Measurements from ENCODE around the gene DDAH2.
"Not testable (repeated sequence)": the region's sequence is repeated elsewhere in the genome, so short reads cannot be mapped to it uniquely, and the experiment has no call there.

The DDAH2 gene

GRCh38 chr6:31713991-31714684 lies 15.0 kb downstream of the DDAH2 start:
- Histone ChIP-seq H3K27me3 (ENCODE audit: control insufficient read depth in 2 of 2, insufficient read depth in 2 of 2, low read length in 2 of 2) (no peaks in the 10 kb centered on the region), H3K27ac (ENCODE audit: low read depth in 2 of 2, low read length in 2 of 2) (peak overlapping the region; percentile 61 to 65), H3K36me3 (ENCODE audit: control insufficient read depth in 2 of 2, insufficient read depth in 2 of 2, low read length in 2 of 2) (no peaks in the 10 kb centered on the region), H3K4me3 (ENCODE audit: low read length in 2 of 2) (no peak overlapping the region), H3K4me1 (ENCODE audit: control insufficient read depth in 2 of 2, insufficient read depth in 2 of 2, low read length in 2 of 2) (peaks cover 29 to 57% of the 10 kb centered on the region in 2 donors), H3K9ac (ENCODE audit: low read depth in 1 of 2, low read length in 2 of 2) (peak overlapping the region in 1 of 2 donors; percentile 36), H3K9me3 (ENCODE audit: control insufficient read depth in 2 of 2, low read length in 2 of 2) (no peaks in the 10 kb centered on the region)

- Histone ChIP-seq H3K36me3 (ENCODE audit: control insufficient read depth in 2 of 2, insufficient read depth in 2 of 2, low read length in 2 of 2) (no peaks in the 10 kb centered on the region), H3K4me1 (ENCODE audit: control insufficient read depth in 2 of 2, insufficient read depth in 2 of 2, low read length in 2 of 2) (peaks cover 24 to 51% of the 10 kb centered on the region in 2 donors), H3K9ac (ENCODE audit: low read depth in 1 of 2, low read length in 2 of 2) (peak overlapping the region in 1 of 2 donors; percentile 36), H3K9me3 (ENCODE audit: control insufficient read depth in 2 of 2, low read length in 2 of 2) (no peaks in the 10 kb centered on the region), H3K27me3 (ENCODE audit: control insufficient read depth in 2 of 2, insufficient read depth in 2 of 2, low read length in 2 of 2) (no peaks in the 10 kb centered on the region), H3K4me3 (ENCODE audit: low read length in 2 of 2) (no peak overlapping the region), H3K27ac (ENCODE audit: low read depth in 2 of 2, low read length in 2 of 2) (peak overlapping the region; percentile 61 to 65)
Measured at GRCh38 chr6:31713465-31713864, 15.6 kb downstream of the DDAH2 start.

GRCh38 chr6:31712296-31712695 lies 16.8 kb downstream of the DDAH2 start:
- no peak overlapping the region for H3K27ac ChIP-seq (ENCODE audit: low read depth in 2 of 2, low read length in 2 of 2)
- H3K4me1 ChIP-seq (ENCODE audit: control insufficient read depth in 2 of 2, insufficient read depth in 2 of 2, low read length in 2 of 2) = peaks cover 21 to 39% of the 10 kb centered on the region in 2 donors
- H3K4me3 ChIP-seq (ENCODE audit: low read length in 2 of 2) = no peak overlapping the region
- no peaks in the 10 kb centered on the region for H3K36me3 ChIP-seq (ENCODE audit: control insufficient read depth in 2 of 2, insufficient read depth in 2 of 2, low read length in 2 of 2)
- peak overlapping the region in 1 of 2 donors; percentile 8 for H3K9ac ChIP-seq (ENCODE audit: low read depth in 1 of 2, low read length in 2 of 2)
- H3K9me3 ChIP-seq (ENCODE audit: control insufficient read depth in 2 of 2, low read length in 2 of 2) = no peaks in the 10 kb centered on the region
- no peaks in the 10 kb centered on the region for H3K27me3 ChIP-seq (ENCODE audit: control insufficient read depth in 2 of 2, insufficient read depth in 2 of 2, low read length in 2 of 2)

GRCh38 chr6:31711233-31711632 lies 17.9 kb downstream of the DDAH2 start:
- H3K4me3 ChIP-seq (ENCODE audit: low read length in 2 of 2) = no peak overlapping the region
- no peaks in the 10 kb centered on the region for H3K36me3 ChIP-seq (ENCODE audit: control insufficient read depth in 2 of 2, insufficient read depth in 2 of 2, low read length in 2 of 2)
- H3K27me3 ChIP-seq (ENCODE audit: control insufficient read depth in 2 of 2, insufficient read depth in 2 of 2, low read length in 2 of 2) = no peaks in the 10 kb centered on the region
- peak overlapping the region in 1 of 2 donors; percentile 43 for H3K9ac ChIP-seq (ENCODE audit: low read depth in 1 of 2, low read length in 2 of 2)
- no peaks in the 10 kb centered on the region for H3K9me3 ChIP-seq (ENCODE audit: control insufficient read depth in 2 of 2, low read length in 2 of 2)
- H3K27ac ChIP-seq (ENCODE audit: low read depth in 2 of 2, low read length in 2 of 2) = peak overlapping the region; percentile 52 to 58
- peaks cover 21 to 37% of the 10 kb centered on the region in 2 donors for H3K4me1 ChIP-seq (ENCODE audit: control insufficient read depth in 2 of 2, insufficient read depth in 2 of 2, low read length in 2 of 2)

GRCh38 chr6:31710523-31711219 lies 18.4 kb downstream of the DDAH2 start:
- H3K27me3 ChIP-seq (ENCODE audit: control insufficient read depth in 2 of 2, insufficient read depth in 2 of 2, low read length in 2 of 2) = no peaks in the 10 kb centered on the region
- no peaks in the 10 kb centered on the region for H3K36me3 ChIP-seq (ENCODE audit: control insufficient read depth in 2 of 2, insufficient read depth in 2 of 2, low read length in 2 of 2)
- H3K9ac ChIP-seq (ENCODE audit: low read depth in 1 of 2, low read length in 2 of 2) = peak overlapping the region in 1 of 2 donors; percentile 43
- no peak overlapping the region for H3K4me3 ChIP-seq (ENCODE audit: low read length in 2 of 2)
- no peaks in the 10 kb centered on the region for H3K9me3 ChIP-seq (ENCODE audit: control insufficient read depth in 2 of 2, low read length in 2 of 2)
- H3K4me1 ChIP-seq (ENCODE audit: control insufficient read depth in 2 of 2, insufficient read depth in 2 of 2, low read length in 2 of 2) = peaks cover 21 to 37% of the 10 kb centered on the region in 2 donors
- H3K27ac ChIP-seq (ENCODE audit: low read depth in 2 of 2, low read length in 2 of 2) = peak overlapping the region; percentile 17 to 58

GRCh38 chr6:31709157-31709556 lies 19.9 kb downstream of the DDAH2 start:
- not testable (repeated sequence) for H3K9ac ChIP-seq (ENCODE audit: low read depth in 1 of 2, low read length in 2 of 2); H3K4me3 ChIP-seq (ENCODE audit: low read length in 2 of 2); H3K36me3 ChIP-seq (ENCODE audit: control insufficient read depth in 2 of 2, insufficient read depth in 2 of 2, low read length in 2 of 2); H3K27ac ChIP-seq (ENCODE audit: low read depth in 2 of 2, low read length in 2 of 2); H3K9me3 ChIP-seq (ENCODE audit: control insufficient read depth in 2 of 2, low read length in 2 of 2); H3K27me3 ChIP-seq (ENCODE audit: control insufficient read depth in 2 of 2, insufficient read depth in 2 of 2, low read length in 2 of 2)
- H3K4me1 ChIP-seq (ENCODE audit: control insufficient read depth in 2 of 2, insufficient read depth in 2 of 2, low read length in 2 of 2) = peaks cover 17 to 27% of the 10 kb centered on the region in 2 donors

- Histone ChIP-seq H3K27ac (ENCODE audit: low read depth in 2 of 2, low read length in 2 of 2) (no peak overlapping the region), H3K9ac (ENCODE audit: low read depth in 1 of 2, low read length in 2 of 2) (no peak overlapping the region), H3K4me3 (ENCODE audit: low read length in 2 of 2) (no peak overlapping the region), H3K4me1 (ENCODE audit: control insufficient read depth in 2 of 2, insufficient read depth in 2 of 2, low read length in 2 of 2) (peaks cover 11 to 20% of the 10 kb centered on the region in 2 donors), H3K36me3 (ENCODE audit: control insufficient read depth in 2 of 2, insufficient read depth in 2 of 2, low read length in 2 of 2) (no peaks in the 10 kb centered on the region), H3K9me3 (ENCODE audit: control insufficient read depth in 2 of 2, low read length in 2 of 2) (no peaks in the 10 kb centered on the region), H3K27me3 (ENCODE audit: control insufficient read depth in 2 of 2, insufficient read depth in 2 of 2, low read length in 2 of 2) (no peaks in the 10 kb centered on the region)
Measured at GRCh38 chr6:31708224-31708623, 20.9 kb downstream of the DDAH2 start.

GRCh38 chr6:31707701-31708100 lies 21.4 kb downstream of the DDAH2 start:
- H3K36me3 ChIP-seq (ENCODE audit: control insufficient read depth in 2 of 2, insufficient read depth in 2 of 2, low read length in 2 of 2) = no peaks in the 10 kb centered on the region
- H3K9ac ChIP-seq (ENCODE audit: low read depth in 1 of 2, low read length in 2 of 2) = no peak overlapping the region
- H3K27me3 ChIP-seq (ENCODE audit: control insufficient read depth in 2 of 2, insufficient read depth in 2 of 2, low read length in 2 of 2) = no peaks in the 10 kb centered on the region
- H3K9me3 ChIP-seq (ENCODE audit: control insufficient read depth in 2 of 2, low read length in 2 of 2) = no peaks in the 10 kb centered on the region
- H3K4me3 ChIP-seq (ENCODE audit: low read length in 2 of 2) = no peak overlapping the region
- H3K4me1 ChIP-seq (ENCODE audit: control insufficient read depth in 2 of 2, insufficient read depth in 2 of 2, low read length in 2 of 2) = peaks cover 11 to 19% of the 10 kb centered on the region in 2 donors
- no peak overlapping the region for H3K27ac ChIP-seq (ENCODE audit: low read depth in 2 of 2, low read length in 2 of 2)

- Histone ChIP-seq H3K9ac (ENCODE audit: low read depth in 1 of 2, low read length in 2 of 2) (no peak within 1 kb of the TSS), H3K36me3 (ENCODE audit: control insufficient read depth in 2 of 2, insufficient read depth in 2 of 2, low read length in 2 of 2) (no peaks in the 10 kb centered on the region), H3K27ac (ENCODE audit: low read depth in 2 of 2, low read length in 2 of 2) (no peak within 1 kb of the TSS), H3K4me3 (ENCODE audit: low read length in 2 of 2) (no peak within 1 kb of the TSS), H3K9me3 (ENCODE audit: control insufficient read depth in 2 of 2, low read length in 2 of 2) (no peaks in the 10 kb centered on the region), H3K4me1 (ENCODE audit: control insufficient read depth in 2 of 2, insufficient read depth in 2 of 2, low read length in 2 of 2) (peaks cover 18 to 26% of the 10 kb centered on the region in 2 donors), H3K27me3 (ENCODE audit: control insufficient read depth in 2 of 2, insufficient read depth in 2 of 2, low read length in 2 of 2) (no peaks in the 10 kb centered on the region)
Measured at GRCh38 chr6:31706599-31706998, 22.5 kb downstream of the DDAH2 start, which contains the start of gene LY6G6F. Gene LY6G6F, plus strand, starts transcription at chr6:31706866. Its CDS starts 41 bp downstream, at chr6:31706907.

- peaks cover under 1 to 3% of the 10 kb centered on the region in 2 donors for H3K36me3 ChIP-seq (ENCODE audit: control insufficient read depth in 2 of 2, insufficient read depth in 2 of 2, low read length in 2 of 2)
- H3K4me3 ChIP-seq (ENCODE audit: low read length in 2 of 2) = no peak overlapping the region
- H3K4me1 ChIP-seq (ENCODE audit: control insufficient read depth in 2 of 2, insufficient read depth in 2 of 2, low read length in 2 of 2) = peaks cover 18 to 26% of the 10 kb centered on the region in 2 donors
- no peak overlapping the region for H3K9ac ChIP-seq (ENCODE audit: low read depth in 1 of 2, low read length in 2 of 2)
- H3K9me3 ChIP-seq (ENCODE audit: control insufficient read depth in 2 of 2, low read length in 2 of 2) = no peaks in the 10 kb centered on the region
- H3K27me3 ChIP-seq (ENCODE audit: control insufficient read depth in 2 of 2, insufficient read depth in 2 of 2, low read length in 2 of 2) = no peaks in the 10 kb centered on the region
- no peak overlapping the region for H3K27ac ChIP-seq (ENCODE audit: low read depth in 2 of 2, low read length in 2 of 2)
Measured at GRCh38 chr6:31705931-31706330, 23.2 kb downstream of the DDAH2 start.
